Activated naive CD4-positive, alpha-beta T cell treated with anti-CD3 and anti-CD28 coated beads, Interleukin-2, amount 50 U/mL, for 16 hours (primary cell): Measurements from ENCODE around the gene PDE3B.
"Not testable (repeated sequence)": the region's sequence is repeated elsewhere in the genome, so short reads cannot be mapped to it uniquely, and the experiment has no call there.

Experiments used
- DNase-seq: peaks from one replicate; pipeline ENCODE4 v3.0.0-alpha.2; 2020

Gene PDE3B

GRCh38 chr11:14678350-14678749 is 34.7 kb downstream of the PDE3B start:
- no peak for DNase-seq

- no peak for DNase-seq
Measured at GRCh38 chr11:14679662-14680061, 36.1 kb downstream of the PDE3B start.

DNA sequence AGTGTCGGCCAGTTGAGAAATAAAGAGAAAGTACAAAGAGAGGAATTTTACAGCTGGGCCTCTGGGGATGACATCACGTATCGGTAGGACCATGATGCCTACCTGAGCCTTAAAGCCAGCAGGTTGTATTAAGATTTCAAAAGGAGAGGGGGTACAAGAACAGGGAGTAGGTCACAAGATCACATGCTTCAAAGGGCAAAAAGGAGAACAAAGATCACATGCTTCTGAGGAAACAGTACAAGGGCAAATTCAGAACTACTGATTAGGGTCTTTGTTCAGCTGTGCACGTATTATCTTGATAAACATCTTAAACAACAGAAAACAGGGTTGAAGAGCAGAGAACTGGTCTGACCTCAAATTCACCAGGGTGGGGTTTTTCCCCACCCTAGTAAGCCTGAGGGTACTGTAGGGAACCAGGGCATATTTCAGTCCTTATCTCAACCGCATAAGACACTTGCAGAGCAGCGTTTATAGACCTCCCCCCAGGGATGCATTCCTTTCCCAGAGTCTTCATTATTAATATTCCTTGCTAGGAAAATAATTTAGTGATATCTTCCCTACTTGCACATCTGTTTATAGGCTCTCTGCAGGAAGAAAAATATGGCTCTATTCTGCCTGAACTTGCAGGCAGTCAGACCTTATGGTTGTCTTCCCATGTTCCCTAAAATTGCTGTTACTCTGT is 40.8 kb downstream of the PDE3B start:
- DNase-seq = not testable (repeated sequence)

- no peak for DNase-seq
Measured at GRCh38 chr11:14687456-14687855, 43.9 kb downstream of the PDE3B start.

GRCh38 chr11:14687943-14688627 is 44.5 kb downstream of the PDE3B start:
- DNase-seq = no peak

GRCh38 chr11:14695656-14696055 is 52.1 kb downstream of the PDE3B start:
- DNase-seq = not testable (repeated sequence)

GRCh38 chr11:14698771-14699170 is 55.2 kb downstream of the PDE3B start:
- DNase-seq = no peak

DNA sequence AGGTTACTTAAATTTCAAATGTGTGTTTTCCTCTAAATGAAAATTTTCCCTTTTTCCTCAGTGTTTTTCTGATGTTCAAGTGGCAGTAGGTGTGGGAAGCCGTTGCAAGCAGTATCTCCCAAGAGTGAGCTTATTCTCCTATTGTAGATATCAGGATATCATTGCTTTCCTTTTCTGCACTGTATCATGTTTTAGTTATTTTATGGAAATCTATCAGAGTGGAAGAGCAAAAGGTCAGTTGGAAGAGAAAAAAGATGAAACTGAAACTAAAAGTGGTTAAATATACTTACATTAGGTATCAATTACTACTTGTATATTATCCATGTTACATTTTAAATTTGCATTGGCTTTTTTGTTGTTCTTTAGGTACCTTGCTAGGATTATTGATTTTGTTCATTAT is 57.0 kb downstream of the PDE3B start:
- no peak for DNase-seq

DNA sequence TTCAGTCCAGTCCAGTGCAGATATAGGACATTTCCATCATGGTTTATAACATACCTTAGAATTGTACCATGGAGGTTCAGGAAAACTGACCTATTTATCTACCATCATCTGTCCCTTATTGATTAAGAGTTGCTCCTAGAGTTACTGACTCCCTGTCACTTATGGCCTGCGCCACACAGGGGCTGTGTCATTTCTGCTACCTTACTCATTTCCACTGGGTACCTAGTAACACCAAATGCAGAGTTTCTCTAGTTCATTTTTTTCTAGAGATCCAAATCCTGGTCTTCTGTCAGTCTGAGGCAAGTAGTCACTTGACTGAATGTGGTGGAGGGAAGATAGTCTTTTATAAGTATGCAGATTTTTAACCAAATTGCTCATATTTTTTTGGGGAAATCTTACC is 59.2 kb downstream of the PDE3B start:
- DNase-seq = no peak

DNA sequence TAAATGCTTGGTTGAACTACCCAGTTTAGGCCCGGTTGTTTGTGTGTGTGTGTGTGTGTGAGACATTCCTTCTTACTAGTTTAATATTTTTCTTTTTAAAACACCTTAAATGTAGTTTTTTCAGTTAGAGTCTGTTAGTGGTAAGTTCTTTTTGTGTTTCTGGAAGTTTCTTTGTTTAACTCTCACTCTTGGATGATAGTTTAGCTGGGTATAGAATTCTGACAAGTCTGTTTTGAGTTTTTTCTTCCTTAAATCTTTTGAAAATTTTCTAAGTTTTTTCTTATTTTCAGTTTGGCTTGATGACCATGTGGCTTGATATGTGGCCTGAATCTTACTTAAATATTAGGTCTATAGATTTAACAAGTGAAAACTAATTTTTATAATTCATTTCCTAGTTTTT is 60.1 kb downstream of the PDE3B start:
- DNase-seq = no peak

- DNase-seq = no peak
Measured at GRCh38 chr11:14705067-14705466, 61.5 kb downstream of the PDE3B start.

DNA sequence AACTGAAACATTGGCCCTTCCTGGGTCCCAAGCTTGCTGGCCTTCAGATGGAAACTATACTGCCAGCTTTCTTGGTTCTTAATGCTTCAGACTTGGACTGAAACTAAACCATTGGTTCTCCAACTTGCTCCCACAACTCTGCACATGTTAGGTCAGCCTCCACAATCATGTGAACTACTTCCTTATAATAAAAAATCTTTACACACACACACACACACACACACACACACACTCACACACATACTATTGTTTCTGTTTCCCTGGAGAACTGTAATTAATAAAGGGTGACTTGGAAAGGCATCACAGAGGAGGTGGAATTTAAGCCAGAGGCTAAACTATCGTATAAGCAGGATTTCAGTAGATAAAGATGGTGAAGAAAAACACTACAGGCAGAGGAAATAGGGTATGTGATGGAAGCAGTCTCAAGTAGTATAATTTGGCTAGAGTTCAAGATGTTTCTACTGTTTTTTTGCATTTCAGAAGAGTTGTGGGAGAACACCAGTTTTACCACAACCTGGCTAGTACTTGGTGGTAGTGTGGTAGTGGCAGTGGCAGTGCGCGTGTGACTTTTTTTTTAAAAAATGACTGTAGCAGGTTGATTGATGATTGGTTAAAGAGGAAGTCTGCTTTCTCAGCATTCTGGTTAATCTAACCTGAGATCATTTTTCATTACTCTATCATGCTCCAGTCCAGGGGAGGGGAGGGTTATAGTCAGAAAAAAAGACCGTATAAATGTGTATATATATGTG is 70.1 kb downstream of the PDE3B start:
- DNase-seq = no peak

GRCh38 chr11:14715669-14716068 is 72.1 kb downstream of the PDE3B start:
- not testable (repeated sequence) for DNase-seq

GRCh38 chr11:14722496-14722895 is 78.9 kb downstream of the PDE3B start:
- no peak for DNase-seq

GRCh38 chr11:14725150-14725549 is 81.5 kb downstream of the PDE3B start:
- DNase-seq = no peak

DNA sequence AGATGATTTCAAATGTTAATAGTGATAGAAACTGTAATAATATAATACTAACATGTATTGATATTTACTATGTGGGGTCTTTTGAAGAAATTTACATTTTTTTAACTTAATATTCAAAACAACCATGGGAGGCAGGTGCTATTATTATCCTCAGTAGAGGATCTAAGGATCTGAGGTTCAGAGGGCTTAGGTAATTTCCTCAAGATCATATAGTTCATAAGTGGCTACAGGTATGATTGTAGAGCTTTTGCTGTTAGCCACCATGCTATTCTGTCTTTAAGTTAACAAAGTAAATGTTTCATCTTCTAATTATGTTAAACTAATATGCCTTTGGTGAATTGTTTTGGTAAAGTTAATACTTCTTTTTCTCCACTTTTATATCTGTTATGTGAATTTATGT is 83.6 kb downstream of the PDE3B start:
- DNase-seq = no peak

DNA sequence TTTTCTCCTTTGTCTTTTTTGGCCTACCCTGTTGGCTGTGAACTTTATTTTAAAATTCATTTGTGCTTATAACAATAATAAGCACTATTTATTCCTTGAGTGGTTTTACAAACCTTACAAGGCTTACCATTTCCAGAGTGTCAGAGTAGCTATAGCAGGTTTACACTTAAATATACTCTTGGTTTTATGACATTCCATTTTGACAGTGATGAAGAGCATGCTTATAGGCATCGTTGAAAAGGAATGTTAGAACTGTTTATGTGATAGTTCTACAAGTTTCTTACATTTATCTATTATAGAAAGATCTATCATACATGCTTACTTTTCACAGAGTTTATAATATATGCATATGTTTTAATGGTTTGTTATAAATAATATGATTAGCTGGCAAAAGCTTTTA is 84.1 kb downstream of the PDE3B start:
- no peak for DNase-seq

DNA sequence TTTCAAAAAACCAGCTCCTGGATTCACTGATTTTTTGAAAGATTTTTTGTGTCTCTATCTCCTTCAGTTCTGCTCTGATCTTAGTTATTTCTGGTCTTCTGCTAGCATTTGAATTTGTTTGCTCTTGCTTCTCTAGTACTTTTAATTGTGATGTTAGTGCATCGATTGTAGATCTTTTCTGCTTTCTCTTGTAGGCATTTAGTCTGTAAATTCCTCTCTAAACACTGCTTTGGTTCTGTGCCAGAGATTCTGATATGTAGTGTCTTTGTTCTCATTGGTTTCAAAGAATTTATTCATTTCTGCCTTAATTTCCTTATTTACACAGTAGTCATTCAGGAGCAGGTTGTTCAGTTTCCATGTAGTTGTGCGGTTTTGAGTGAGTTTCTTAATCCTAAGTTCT is 96.9 kb downstream of the PDE3B start:
- not testable (repeated sequence) for DNase-seq

DNA sequence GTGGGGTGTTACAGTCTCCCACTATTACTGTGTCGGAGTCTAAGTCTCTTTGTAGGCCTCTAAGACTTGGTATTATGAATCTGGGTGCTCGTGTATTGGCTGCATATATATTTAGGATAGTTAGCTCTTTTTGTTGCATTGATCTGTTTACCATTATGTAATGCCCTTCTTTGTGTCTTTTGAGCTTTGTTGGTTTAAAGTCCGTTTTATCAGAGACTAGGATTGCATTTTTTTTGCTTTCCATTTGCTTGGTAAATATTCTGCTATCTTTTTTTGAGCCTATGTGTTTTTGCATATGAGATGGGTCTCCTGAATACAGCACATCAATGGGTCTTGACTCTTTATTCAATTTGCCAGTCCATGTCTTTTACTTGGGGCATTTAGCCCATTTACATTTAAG is 97.6 kb downstream of the PDE3B start:
- no peak for DNase-seq

DNA sequence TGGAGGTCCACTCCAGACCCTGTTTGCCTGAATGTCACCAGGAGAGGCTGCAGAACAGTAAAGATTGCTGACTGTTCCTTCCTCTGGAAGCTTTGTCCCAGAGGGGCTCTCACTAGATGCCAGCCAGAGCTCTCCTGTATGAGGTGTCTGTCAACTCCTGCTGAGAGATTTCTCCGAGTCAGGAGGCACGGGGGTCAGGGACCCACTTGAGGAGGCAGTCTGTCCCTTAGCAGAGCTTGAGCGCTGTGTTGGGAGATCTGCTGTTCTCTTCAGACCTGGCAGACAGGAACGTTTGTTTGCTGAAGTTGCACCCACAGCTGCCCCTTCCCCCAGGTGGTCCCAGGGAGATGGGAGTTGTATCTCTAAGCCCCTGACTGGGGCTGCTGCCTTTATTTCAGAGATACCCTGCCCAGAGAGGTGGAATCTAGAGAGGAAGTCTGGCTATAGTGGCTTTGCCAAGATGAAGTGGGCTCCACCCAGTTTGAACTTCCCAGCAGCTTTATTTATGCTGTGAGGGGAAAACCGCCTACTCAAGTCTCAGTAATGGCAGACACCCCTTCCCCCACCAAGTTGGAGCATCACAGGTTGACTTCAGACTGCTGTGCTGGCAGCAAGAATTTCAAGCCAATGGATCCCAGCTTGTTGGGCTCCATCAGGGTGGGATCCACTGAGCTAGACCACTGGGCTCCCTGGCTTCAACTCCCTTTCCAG is 99.4 kb downstream of the PDE3B start:
- DNase-seq = no peak

GRCh38 chr11:14743667-14744066 is 100.1 kb downstream of the PDE3B start:
- DNase-seq = not testable (repeated sequence)

GRCh38 chr11:14746857-14747395 is 103.3 kb downstream of the PDE3B start:
- no peak for DNase-seq

GRCh38 chr11:14748090-14748489 is 104.5 kb downstream of the PDE3B start:
- DNase-seq = no peak
